NOMO-1 (cell line): ENCODE measurements around the gene TRMT11.
"Not testable (repeated sequence)": the region's sequence is repeated elsewhere in the genome, so short reads cannot be mapped to it uniquely, and the experiment has no call there.

Experiments
- DNase-seq, 2 experiments: peaks; one replicate each; lab custom pipeline; 2025; ENCODE audit not compliant: unreplicated experiment in 2 of 2; lab: John Stamatoyannopoulos, UW

Gene TRMT11

DNA sequence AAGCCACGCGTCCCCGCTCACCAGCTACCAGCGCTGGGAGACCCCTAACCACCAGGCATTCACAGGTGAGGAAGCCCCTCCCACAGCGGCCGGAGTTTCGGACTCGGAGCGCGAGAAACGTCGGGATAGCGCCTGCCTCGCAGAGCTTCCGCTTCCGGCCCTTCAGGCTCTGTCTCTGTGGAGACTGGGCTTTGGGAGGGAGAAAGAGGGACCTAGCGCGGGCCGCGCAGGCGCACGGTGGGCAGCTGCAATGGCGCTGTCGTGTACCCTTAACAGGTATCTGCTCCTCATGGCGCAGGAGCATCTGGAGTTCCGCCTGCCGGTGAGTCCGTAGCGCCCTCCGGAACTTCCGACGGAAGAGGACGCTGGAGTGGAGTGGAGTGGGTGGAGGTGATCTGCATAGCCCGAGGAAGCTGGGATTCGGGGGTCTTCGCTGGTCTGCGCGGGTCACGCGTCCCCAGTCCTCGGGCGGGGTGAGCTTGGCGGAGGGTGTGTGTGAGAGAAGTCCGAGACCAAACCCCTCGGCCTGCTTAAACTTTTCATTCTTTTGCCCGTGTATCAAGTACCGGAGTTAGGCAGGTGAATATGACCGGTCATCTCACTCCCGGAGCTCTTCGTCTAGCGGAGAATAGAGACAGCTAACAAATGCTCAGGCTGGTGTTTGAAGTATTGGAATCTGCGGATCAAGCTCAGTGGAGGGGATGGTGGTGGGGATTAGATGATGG lies at the start of gene TRMT11:
TRMT11 (plus strand) TSS at position 240 of the 725 bp plus-strand sequence; CDS start at position 251, 11 bp downstream.
- peak; percentile 72 to 75 for DNase-seq

DNA sequence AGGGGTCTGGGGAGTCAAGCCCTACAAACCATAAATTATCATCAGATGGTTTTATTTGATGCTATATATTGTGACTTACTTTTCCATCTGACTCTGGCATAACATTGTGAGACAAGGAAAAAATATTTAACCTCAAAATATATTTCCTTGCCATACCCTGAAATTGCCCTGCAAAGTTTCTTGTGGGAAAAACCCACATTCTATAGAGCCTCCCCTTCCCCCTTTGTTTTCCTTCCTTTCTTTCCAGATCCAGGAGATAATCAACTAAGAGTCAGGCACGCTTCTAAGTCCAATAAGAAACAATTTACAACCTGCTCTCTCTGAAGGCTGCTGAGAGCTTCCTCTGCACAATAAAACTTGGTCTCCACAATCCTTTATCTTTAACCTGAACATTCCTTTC lies 47.3 kb upstream of the TRMT11 start:
- no peak for DNase-seq

DNA sequence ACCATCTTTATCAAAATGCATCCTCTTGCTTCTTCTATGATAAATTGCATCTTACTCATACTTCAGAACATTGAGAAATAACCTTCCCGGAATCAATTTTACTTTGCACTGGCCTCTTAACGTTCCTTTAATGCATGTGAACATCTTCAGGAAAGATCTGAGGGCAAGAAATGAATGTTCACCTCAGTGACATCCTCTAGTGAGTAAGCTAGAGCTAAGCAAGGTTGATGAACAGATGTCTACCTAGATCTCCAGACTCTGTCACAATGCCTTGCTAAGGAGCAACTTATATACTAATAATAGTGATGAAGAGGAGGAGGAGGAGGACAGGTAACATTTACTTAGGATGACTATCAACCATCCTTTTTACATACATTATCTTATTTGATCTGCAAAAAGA lies 46.5 kb upstream of the TRMT11 start:
- DNase-seq = no peak

DNA sequence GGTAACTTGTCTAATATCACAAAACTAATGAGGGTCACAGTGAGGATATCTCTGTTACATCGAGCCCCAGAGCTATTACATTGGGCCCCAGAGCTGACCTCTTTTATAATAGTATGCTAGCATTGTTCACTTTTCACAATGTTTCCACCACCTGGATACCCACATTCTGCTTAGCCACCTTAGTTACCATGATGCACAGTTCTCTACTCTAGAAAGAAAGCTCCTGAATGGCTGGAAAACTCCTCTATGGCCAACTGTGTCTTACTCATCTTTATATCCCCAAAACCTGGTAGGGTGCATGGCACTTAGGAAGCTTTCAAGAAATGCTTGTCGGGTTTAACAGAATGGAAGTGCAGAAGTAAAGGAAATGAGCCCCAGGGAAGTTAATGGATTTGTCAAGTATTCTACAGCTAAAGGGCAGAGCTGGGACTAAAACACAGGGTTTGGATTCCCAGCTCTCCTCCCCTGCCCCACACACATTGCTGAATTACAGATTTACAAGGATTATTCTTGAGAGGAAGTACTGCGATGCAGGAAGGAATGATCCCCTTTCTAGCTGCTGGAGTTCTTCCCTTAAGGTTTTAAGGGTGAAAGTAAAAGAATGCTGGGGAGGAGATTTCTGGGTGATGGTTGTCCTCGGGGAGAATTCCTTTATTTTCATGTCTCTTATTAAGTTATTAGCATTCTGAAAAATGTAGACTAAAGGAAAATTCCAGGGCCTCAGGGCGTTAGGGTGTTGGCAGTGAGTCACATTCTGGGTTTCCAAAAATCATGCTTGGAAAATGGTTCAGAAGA lies 45.9 kb upstream of the TRMT11 start:
- no peak for DNase-seq

DNA sequence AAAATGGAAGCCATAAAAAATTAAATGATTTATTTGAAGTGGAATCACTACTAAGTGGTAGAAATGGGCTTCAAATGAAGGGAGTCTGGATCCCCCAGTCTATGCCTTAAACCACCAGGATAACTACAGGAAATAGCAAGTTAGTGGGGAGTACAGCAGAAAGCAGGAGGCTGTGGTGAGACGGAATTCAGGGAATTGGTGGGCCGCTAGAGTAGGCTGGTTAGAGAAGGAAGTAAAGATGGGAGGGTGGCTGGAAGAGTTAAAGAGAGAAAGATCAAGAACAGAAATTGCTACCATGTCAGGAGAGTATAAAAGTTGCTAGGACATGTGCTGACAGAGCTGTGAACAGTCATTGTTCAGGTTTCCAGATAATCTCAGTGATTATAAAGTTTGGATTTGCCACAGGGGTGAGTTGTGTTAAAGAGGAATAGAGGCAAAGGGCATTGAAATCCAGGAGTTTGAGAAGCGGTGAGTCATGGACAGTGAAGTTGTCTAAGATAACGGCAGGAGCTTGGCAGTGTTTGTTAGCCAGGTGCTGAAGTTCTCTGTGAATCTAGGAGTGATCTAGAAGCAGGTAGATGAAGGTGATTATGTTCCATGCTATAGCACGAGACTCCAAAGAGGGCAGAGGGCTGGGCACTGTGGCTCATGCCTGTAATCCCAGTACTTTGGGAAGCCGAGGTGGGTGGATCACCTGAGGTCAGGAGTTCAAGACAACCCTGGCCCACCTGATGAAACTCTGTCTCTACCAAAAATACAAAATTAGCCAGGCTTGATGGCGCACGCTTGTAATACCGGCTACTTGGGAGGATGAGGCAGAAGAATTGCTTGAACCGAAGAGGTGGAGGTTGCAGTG lies 43.4 kb upstream of the TRMT11 start:
- DNase-seq = no peak

DNA sequence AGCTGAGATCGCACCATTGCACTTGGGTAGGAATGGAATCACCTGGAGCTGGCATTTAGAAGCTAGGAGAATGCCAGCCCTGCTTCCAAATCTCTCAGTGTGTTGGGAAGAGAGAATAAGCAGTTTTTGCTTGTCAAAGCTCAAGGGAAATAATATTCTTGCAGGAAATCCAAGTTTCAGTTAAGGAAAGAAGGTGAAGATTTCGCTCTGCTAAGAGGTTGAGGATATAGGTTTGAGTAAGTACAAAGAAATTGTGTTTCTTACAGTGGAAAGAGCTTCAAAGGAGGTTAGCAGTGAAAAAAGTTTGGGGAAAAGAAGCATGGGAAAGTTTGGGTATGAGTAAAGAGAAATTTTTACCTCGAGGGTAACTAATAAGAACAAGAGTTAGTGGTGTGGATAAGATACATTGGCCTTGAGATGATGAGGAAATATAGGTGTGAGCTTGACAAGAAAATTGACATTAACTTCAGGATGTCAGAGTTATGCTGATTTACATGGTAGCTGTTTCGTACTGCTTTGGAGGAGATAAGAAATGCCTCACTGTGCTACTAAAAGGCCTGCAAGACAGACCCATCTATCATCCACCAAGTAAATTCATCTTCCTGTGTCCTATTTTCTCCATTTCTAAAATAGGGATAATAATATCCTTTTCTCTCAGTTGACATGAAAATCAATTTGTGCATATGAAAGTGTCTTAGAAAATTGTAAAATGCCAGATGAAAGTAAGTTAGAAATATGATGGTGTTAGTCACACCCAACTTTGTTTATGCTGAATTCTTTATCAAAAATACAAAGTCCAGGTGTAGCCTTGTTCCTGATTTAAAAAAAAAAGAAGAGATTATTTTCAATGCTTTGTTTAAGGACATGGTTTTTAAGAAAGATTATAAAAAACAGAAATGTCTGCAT lies 42.6 kb upstream of the TRMT11 start:
- no peak for DNase-seq

DNA sequence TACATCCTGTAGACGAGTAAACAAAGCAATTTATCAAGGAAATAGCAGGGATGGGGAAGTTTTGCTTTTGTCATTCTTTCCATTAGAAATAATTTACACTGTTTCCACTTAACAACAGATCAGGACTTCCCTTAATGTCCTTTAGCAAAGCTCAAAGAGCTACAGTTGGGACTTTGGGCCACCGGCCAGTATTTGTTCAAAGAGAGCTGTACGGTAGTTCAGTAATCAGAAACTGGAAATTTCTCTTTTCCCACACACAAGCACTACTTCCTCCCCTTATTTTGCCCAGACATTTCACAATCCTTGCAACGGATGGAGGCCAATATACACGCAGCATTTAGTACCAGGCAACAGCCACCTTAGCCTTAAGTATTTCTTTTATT lies 41.9 kb upstream of the TRMT11 start:
- peak; percentile 56 to 59 for DNase-seq

DNA sequence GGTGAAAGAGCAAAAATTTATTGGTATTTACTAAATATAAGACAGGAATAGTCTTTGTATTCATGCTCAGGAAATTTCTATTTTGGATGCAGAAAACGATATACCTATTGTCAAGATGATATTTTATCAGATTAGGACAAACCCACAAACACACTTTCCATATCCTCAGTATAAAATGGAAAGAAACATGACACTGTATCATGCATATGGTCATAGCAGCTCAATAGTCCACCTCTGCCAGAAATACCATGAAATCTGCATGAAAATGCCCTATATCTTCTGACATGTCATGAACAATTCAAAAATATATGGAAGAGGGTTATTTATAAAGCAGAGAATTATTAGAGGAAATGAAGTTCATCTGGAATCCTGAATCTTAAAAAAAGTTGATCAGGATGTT lies 41.4 kb upstream of the TRMT11 start:
- no peak for DNase-seq

DNA sequence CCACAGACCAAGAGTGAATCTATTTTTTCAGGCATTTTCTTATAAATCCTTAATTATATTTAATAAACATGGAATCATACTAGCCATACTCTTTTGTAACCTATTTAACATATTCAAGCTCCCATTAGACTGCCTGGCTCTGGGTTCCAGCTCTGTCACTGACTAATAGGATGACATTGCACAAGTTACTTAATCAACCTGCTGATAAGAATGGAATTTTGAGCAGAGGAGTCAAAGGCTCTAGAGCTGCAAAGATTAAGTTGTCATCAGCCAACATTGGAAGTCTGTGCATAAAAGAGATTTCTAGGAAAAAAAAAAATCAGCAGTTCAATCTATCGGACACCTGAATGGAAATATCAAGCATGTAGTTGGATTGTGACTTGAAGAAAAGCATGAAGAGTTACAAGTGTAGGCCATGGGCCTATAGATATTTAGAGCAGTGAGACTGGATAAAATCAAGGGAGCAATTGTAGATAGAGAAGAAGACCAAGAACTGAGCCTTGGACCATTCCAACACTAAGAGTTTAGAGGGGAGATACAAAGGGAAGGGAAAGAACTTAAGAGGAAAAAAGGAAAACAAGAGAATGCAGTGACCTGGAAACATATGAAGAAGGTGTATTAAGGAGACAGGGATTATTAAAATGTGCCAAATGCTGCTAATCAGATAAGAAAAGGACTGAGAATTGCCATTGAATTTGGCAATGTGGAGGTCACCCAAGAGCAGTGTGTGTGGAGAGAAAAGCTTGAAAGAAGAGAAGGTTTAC lies 40.8 kb upstream of the TRMT11 start:
- DNase-seq = no peak

DNA sequence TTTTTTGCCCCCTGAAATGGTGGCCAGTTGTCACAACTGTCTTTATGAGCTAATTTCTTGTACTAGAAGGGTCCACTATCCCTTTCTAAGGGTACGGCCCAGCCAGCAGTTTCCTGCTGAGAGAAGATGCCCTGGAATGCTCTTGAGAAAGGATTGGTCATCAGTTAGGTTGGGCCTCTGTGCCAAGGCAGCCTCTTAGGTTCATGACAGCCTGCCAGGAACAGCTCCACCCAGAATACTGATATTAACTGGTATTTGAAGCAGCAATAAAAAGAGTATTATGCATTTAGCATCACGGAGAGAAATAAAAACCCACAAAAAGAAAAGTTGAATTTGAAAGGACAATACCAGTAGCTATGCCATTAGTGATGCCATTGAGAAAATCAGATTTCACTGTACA lies 38.7 kb upstream of the TRMT11 start:
- DNase-seq = no peak

DNA sequence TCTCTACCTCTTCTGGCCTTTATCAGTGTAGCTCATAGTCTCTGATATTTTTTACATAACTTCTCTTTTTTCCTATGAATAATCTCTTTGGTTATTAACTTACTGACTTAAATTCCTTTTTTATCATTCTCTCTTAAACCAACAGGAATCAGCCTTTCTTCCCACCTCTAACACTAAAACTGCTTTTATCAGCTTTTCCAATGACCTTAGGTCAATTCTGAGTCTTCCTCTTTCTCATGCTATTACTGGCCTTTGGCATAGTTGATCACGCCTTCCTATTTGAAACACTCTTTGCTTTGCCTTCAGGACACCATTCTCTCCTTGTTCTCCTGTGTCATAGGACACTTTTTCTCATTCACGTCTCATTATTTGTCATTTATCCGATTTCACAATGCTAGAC lies 37.9 kb upstream of the TRMT11 start:
- DNase-seq = no peak

DNA sequence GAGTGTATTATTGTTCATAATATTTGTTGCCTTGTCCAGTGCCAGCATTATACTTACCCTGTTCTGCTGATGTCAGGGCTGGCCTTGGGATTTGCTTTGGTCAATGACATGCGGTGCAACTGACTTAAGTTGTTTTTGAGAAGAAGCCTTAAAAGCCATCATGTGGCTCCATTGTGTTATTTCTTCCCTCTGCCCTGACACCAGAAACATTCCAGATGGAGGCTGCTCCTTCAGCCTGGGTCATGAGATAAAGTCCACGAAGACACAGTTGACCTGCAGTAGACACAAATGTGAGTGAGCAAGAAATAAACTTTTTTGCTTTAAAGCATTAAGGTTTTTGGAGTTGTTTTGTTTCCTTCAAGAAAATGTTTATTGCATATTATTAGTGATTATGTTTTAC lies 37.3 kb upstream of the TRMT11 start:
- no peak for DNase-seq

DNA sequence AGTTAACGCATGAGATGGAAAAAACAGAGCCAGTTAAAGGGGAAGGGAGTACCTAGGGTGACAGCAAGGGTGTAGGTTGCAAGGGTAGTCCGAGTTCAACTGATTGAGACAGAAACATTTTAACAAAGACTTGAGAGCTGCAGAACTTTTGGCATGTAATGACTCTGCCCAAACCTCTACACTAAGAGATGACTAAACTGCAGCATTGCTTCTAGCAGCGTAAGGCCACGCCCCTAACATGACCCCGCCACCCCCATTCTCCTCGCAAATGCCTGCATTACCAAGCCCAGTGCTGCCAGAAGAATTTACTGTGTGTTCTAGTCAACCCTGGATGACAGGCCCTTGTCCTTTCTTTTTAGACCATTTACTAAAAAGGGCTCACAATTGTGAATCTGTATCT lies 36.0 kb upstream of the TRMT11 start:
- DNase-seq = no peak

DNA sequence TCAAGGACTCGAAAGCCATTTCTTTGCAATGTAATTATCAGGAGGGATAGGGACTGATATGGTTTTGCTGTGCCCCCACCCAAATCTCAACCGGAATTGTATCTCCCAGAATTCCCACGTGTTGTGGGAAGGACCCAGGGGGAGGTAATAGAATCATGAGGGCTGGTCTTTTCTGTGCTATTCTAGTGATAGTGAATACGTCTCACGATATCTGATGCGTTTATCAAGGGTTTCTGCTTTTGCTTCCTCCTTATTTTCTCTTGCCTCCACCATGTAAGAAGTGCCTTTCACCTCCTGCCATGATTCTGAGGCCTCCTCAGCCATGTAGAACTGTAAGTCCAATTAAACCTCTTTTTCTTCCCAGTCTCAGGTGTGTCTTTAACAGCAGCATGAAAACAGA lies 35.6 kb upstream of the TRMT11 start:
- DNase-seq = not testable (repeated sequence)

DNA sequence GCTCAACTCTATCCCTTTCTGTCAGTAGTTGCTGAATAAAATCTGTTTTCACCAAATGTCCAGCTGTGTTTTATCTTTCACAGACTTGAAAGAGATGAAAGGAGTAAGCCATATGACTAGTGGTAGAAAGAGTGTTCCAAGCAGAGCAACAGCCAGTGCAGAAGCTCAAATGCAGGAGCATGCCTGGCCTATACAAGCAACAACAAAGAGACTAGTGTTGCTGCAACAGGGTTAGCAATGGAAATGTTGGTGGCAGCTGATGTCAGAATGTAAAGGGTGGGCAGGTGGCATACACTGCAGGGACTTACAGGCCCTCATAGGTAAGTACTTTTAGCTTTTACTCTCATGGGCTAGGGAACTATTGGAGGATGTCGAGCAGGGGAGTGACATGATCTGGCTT lies 35.0 kb upstream of the TRMT11 start:
- DNase-seq = no peak

DNA sequence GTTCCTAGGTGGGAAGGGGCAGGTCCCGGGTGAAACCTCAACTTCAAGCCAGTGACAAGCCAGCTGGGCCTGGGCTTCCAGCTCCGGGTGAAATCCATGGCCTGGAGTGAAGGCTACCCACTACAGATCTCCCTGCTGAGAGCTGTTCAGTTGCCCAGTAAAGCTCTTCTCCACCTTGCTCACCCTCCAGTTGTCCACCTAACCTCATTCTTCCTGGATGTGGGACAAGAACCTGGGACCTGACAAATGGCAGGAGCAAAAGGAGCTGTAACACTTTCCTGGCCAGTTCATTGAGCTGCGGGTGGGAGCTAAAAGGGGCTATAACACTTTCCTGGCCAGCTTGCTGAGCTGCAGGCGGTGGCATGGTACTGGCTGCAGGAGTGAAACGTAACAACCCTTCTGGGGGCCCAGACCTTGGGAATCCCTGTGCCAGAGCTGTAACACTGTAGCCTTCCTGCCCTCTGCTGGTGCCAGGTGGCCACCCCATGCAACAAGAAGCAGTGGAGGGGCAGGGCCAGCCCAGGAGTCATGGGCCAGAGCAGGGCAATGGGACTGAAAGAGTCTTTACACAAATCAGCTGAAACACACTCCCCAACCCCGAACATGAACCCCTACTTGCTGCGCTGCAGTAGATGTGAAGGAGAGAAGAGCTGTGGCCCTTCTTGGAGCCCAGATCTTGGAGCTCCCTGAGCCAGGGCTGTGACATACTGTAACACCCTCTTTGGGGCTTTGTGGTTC lies 33.4 kb upstream of the TRMT11 start:
- DNase-seq = peak; percentile 24 to 26

DNA sequence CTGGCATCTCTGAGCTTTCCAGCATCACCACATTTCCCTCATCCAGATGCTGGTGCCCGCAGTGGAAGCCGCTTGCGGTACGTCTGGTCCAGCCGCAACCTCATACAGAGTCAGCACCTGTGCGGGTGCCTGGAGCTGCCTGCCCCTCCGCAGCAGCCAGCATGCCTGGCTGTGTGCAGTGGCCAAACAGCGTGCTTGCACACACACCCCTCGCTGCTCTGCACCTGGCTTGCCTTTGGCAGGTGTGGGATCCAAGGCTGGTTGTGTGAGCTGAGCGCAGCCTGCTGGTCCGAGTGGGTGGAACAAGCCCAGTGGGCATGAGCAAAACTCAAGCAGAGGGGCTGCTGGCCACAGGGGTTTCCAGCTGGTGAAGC lies 32.9 kb upstream of the TRMT11 start:
- no peak for DNase-seq

DNA sequence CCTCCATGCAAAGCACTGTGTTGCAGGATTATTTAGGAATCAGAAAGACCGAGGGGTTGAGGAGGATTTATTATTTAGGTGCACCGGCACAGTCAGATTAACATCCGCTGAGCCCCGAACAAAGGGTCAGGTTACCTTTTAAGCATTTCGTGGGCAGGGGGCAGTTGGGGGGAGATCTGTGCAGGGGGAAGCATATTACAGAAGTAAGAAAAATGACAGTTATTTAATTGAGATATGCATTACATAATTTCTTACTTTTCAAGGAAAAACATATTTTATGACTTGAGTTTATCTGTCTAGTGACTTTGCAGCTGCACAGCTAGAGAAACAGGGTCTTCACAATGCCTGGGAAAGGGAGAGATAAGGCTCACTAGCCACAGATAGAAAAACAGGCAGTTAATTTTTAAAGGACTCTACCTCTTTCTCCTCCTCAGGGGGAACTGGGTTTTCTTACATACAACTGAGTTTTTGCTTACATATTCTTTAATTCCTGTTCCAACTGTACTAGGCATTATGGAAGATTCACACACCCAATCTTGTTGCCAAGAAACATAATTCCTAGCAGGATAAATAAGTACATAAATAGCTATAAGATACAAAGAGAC lies 31.5 kb upstream of the TRMT11 start:
- no peak for DNase-seq

DNA sequence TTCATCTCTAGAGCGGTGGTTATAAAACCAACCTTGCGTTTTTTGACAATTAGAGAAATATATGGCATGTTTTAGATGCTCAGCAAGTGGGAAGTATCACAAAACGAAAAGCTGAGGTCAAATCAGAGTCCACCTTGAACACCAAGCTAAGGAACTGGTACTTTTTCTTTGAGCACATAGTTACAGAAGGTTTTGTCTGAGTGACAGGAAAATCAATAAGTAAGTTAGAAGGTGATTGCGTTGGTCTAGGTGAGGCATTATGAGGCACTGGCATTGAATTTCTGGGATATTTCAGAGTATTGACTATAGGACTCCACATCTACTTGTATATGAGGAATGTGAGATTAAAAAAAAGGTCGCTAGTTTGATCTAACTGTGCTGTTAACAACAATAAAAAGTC lies 30.4 kb upstream of the TRMT11 start:
- DNase-seq = no peak
